Measurements from ENCODE around the gene CHRDL2. TPM values are rescaled to one million over a fixed set of nuclear protein-coding genes. Genes with fewer than 3 reads are reported as not detected.

Gene CHRDL2
- total RNA-seq, 1 experiment from 2014 or later = not detected

DNA sequence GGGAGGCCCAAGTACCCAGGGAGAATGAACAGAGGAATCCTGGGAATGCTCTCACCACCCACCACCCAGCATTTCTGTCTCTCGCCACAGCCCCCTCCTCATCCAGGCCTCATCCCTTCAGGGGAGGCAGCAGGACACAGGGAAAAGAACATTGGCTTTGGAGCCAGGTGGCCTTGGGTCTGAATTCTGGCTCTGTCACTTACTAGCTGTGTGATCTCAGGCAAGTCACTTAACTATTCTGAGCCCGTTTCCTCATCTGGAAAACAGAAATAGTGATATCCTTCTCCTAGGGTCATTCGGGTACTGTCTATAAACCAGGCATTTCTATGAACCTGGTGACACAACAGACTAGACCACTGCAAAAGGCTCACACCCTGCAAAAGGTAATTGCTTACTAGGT lies 22.1 kb downstream of the CHRDL2 start:
- no peak for DNase-seq
- intact Hi-C loops (cut with micrococcal nuclease; ENCODE audit: unreplicated experiment) = no loop called here
- BruUV-seq (replicated peaks) = no TSS peak
- CTCF ChIA-PET = no interaction called here
- TF ChIP-seq, protein P1, sequence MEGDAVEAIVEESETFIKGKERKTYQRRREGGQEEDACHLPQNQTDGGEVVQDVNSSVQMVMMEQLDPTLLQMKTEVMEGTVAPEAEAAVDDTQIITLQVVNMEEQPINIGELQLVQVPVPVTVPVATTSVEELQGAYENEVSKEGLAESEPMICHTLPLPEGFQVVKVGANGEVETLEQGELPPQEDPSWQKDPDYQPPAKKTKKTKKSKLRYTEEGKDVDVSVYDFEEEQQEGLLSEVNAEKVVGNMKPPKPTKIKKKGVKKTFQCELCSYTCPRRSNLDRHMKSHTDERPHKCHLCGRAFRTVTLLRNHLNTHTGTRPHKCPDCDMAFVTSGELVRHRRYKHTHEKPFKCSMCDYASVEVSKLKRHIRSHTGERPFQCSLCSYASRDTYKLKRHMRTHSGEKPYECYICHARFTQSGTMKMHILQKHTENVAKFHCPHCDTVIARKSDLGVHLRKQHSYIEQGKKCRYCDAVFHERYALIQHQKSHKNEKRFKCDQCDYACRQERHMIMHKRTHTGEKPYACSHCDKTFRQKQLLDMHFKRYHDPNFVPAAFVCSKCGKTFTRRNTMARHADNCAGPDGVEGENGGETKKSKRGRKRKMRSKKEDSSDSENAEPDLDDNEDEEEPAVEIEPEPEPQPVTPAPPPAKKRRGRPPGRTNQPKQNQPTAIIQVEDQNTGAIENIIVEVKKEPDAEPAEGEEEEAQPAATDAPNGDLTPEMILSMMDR (IDR thresholded peaks at IDR 0.05; ENCODE audit: unreplicated experiment) = no peak
- no peaks in the 10 kb centered on the region for H3K4me1 Mint-ChIP-seq (ENCODE audit: low read depth, unreplicated experiment)
- H3K27ac Mint-ChIP-seq (ENCODE audit: unreplicated experiment) = no peak overlapping the region
- H3K9me3 Mint-ChIP-seq (ENCODE audit: low read depth, unreplicated experiment) = no peaks in the 10 kb centered on the region
- H3K27me3 Mint-ChIP-seq (ENCODE audit: unreplicated experiment) = peaks cover 61% of the 10 kb centered on the region
- H3K36me3 Mint-ChIP-seq (ENCODE audit: insufficient read depth, unreplicated experiment) = no peaks in the 10 kb centered on the region
- H3K4me3 Mint-ChIP-seq (ENCODE audit: low read depth, unreplicated experiment) = no peak overlapping the region

GRCh38 chr11:74707602-74708510 lies 23.4 kb downstream of the CHRDL2 start:
- no TSS peak for BruUV-seq (replicated peaks)
- no peak for DNase-seq
- TF ChIP-seq, protein P1 (IDR thresholded peaks at IDR 0.05; ENCODE audit: unreplicated experiment) = no peak
- Mint-ChIP-seq H3K27me3 (ENCODE audit: unreplicated experiment) (peaks cover 58% of the 10 kb centered on the region), H3K4me1 (ENCODE audit: low read depth, unreplicated experiment) (no peaks in the 10 kb centered on the region), H3K27ac (ENCODE audit: unreplicated experiment) (no peak overlapping the region), H3K9me3 (ENCODE audit: low read depth, unreplicated experiment) (no peaks in the 10 kb centered on the region), H3K36me3 (ENCODE audit: insufficient read depth, unreplicated experiment) (no peaks in the 10 kb centered on the region), H3K4me3 (ENCODE audit: low read depth, unreplicated experiment) (no peak overlapping the region)
- CTCF ChIA-PET = interaction anchor here (0.6 kb wide), 2 partner anchors 9 to 1638 kb away, joined by 3 read pairs; no protein-coding TSS in a partner anchor
- intact Hi-C loops (cut with micrococcal nuclease; ENCODE audit: unreplicated experiment) = no loop called here

- TF ChIP-seq, protein P1 (IDR thresholded peaks at IDR 0.05; ENCODE audit: unreplicated experiment) = no peak
- intact Hi-C loops (cut with micrococcal nuclease; ENCODE audit: unreplicated experiment) = no loop called here
- no peaks in the 10 kb centered on the region for H3K9me3 Mint-ChIP-seq (ENCODE audit: low read depth, unreplicated experiment)
- no peaks in the 10 kb centered on the region for H3K4me1 Mint-ChIP-seq (ENCODE audit: low read depth, unreplicated experiment)
- no TSS peak for BruUV-seq (replicated peaks)
- H3K4me3 Mint-ChIP-seq (ENCODE audit: low read depth, unreplicated experiment) = no peak overlapping the region
- CTCF ChIA-PET = no interaction called here
- DNase-seq = no peak
- H3K27me3 Mint-ChIP-seq (ENCODE audit: unreplicated experiment) = peaks cover 51% of the 10 kb centered on the region
- peaks cover 3% of the 10 kb centered on the region for H3K36me3 Mint-ChIP-seq (ENCODE audit: insufficient read depth, unreplicated experiment)
- H3K27ac Mint-ChIP-seq (ENCODE audit: unreplicated experiment) = no peak overlapping the region
Observed at GRCh38 chr11:74707182-74707581, 24.0 kb downstream of the CHRDL2 start.

DNA sequence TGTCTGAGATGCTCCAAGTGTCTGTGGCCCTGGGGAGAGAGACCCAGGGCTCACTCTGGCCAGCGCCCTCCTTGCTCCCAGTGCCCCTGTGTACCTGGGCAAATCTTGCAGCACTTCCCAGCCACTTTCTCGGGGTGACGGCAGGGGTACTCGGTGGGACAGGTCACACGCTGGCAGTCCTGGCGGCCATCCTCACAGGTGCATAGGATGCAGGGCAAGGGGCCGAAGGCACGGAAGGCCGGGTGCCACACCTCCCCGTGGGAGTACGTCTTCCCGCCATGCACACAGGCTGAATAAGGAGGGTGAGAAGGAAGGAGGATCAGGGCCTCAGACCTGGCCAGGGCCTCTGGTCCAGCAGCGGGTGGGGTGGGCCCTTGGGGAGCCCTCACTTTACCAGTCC lies 28.0 kb downstream of the CHRDL2 start:
- Mint-ChIP-seq H3K27me3 (ENCODE audit: unreplicated experiment) (peaks cover 40% of the 10 kb centered on the region), H3K36me3 (ENCODE audit: insufficient read depth, unreplicated experiment) (peaks cover 4% of the 10 kb centered on the region), H3K4me1 (ENCODE audit: low read depth, unreplicated experiment) (peaks cover 1% of the 10 kb centered on the region), H3K27ac (ENCODE audit: unreplicated experiment) (no peak overlapping the region), H3K4me3 (ENCODE audit: low read depth, unreplicated experiment) (no peak overlapping the region), H3K9me3 (ENCODE audit: low read depth, unreplicated experiment) (no peaks in the 10 kb centered on the region)
- no TSS peak for BruUV-seq (replicated peaks)
- no peak for DNase-seq
- intact Hi-C loops (cut with micrococcal nuclease; ENCODE audit: unreplicated experiment) = no loop called here
- CTCF ChIA-PET = interaction anchor here (0.8 to 1.9 kb wide), 7 partner anchors 8 to 167 kb away, joined by 3 to 41 read pairs (median 6); no protein-coding TSS in a partner anchor
- TF ChIP-seq, protein P1 (IDR thresholded peaks at IDR 0.05; ENCODE audit: unreplicated experiment) = no peak
